ENCODE measurements around the gene PAGE4. TPM values are rescaled to one million over a fixed set of nuclear protein-coding genes. Genes with fewer than 3 reads are reported as not detected.

The PAGE4 gene
- total and polyA plus RNA-seq, 8 donors: 0.59 TPM; not detected in 7

- H3K36me3 ChIP-seq: no peaks in the 10 kb centered on the region
- ATAC-seq: no peak
- H3K27me3 ChIP-seq: no peaks in the 10 kb centered on the region
- no peak overlapping the region for H3K4me3 ChIP-seq
- no peaks in the 10 kb centered on the region for H3K9me3 ChIP-seq
- TF ChIP-seq, protein P1, sequence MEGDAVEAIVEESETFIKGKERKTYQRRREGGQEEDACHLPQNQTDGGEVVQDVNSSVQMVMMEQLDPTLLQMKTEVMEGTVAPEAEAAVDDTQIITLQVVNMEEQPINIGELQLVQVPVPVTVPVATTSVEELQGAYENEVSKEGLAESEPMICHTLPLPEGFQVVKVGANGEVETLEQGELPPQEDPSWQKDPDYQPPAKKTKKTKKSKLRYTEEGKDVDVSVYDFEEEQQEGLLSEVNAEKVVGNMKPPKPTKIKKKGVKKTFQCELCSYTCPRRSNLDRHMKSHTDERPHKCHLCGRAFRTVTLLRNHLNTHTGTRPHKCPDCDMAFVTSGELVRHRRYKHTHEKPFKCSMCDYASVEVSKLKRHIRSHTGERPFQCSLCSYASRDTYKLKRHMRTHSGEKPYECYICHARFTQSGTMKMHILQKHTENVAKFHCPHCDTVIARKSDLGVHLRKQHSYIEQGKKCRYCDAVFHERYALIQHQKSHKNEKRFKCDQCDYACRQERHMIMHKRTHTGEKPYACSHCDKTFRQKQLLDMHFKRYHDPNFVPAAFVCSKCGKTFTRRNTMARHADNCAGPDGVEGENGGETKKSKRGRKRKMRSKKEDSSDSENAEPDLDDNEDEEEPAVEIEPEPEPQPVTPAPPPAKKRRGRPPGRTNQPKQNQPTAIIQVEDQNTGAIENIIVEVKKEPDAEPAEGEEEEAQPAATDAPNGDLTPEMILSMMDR (IDR thresholded peaks at IDR 0.05): no peak
- no peaks in the 10 kb centered on the region for H3K4me1 ChIP-seq
- no peak for DNase-seq
- intact Hi-C loops (cut with DNase I): no loop called here
- H3K27ac ChIP-seq: no peak overlapping the region
These were observed 31.9 kb downstream of the PAGE4 start for GRCh38 chrX:49860867-49861535.

DNA sequence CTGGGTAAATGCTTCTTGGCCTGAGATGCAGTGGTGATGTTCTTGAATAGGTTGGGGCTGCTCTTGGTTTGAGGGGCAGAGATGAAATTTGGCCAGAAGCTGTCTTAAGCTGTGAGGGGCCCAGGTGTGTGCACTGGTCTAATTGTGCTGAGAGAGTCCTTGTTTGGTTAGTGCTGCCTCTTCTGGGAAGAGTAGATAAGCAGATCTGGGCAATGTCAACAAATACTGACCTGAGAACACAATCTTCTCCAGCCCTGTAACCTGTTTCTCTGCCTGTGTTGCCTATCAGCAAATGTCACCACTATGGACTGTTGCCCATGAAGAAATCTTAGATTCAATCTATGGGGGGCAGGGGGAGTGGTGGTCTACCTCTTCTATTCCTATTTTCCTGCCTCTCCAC lies 33.0 kb downstream of the PAGE4 start:
- TF ChIP-seq, protein P1 (IDR thresholded peaks at IDR 0.05): no peak
- intact Hi-C loops (cut with DNase I): no loop called here

DNA sequence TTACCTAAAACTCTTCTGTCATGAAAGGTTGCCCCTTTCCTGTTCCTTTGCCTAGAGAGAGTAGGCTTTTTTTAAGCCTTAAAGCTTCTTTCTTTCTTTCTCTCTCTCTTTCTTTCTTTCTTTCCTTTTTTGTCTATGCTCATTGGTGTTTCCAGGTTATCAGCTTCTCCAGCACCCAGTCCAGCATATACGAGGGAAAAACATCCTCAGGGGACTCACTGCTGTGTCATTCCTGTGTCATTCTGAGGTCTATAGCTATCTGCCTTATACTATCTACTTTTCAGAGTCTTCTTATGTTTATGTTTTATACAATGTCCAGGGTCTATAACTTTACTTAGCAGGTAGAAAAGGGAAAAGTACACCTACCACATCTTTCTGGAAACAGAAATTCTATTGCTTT lies 39.6 kb downstream of the PAGE4 start:
- H3K27me3 ChIP-seq: peaks cover 0 to 9% of the 10 kb centered on the region in 2 donors
- H3K9me3 ChIP-seq: no peaks in the 10 kb centered on the region
- no peak overlapping the region for H3K27ac ChIP-seq
- ATAC-seq (no peak), DNase-seq (no peak)
- no peaks in the 10 kb centered on the region for H3K4me1 ChIP-seq
- intact Hi-C loops (cut with DNase I): no loop called here
- no peaks in the 10 kb centered on the region for H3K36me3 ChIP-seq
- no peak overlapping the region for H3K4me3 ChIP-seq
- TF ChIP-seq, protein P1 (IDR thresholded peaks at IDR 0.05): no peak

More for the DNA sequence above, 33.0 kb downstream of the PAGE4 start:
- H3K27me3 ChIP-seq: no peaks in the 10 kb centered on the region
- H3K4me3 ChIP-seq: no peak overlapping the region
- no peaks in the 10 kb centered on the region for H3K9me3 ChIP-seq
- ATAC-seq (no peak), DNase-seq (no peak)
- no peak overlapping the region for H3K27ac ChIP-seq
- H3K36me3 ChIP-seq: no peaks in the 10 kb centered on the region
- H3K4me1 ChIP-seq: no peaks in the 10 kb centered on the region

GRCh38 chrX:49876750-49877149 lies 47.6 kb downstream of the PAGE4 start:
- Histone ChIP-seq H3K27me3 (peaks cover 0 to 4% of the 10 kb centered on the region in 2 donors), H3K4me1 (peaks cover 0 to 8% of the 10 kb centered on the region in 2 donors), H3K9me3 (no peaks in the 10 kb centered on the region), H3K27ac (no peak overlapping the region), H3K4me3 (no peak overlapping the region), H3K36me3 (no peaks in the 10 kb centered on the region)
- no peak for DNase-seq
- peak; percentile 13 for ATAC-seq
- intact Hi-C loops (cut with DNase I): no loop called here
- TF ChIP-seq, protein P1 (IDR thresholded peaks at IDR 0.05): peak; percentile 25 to 47

DNA sequence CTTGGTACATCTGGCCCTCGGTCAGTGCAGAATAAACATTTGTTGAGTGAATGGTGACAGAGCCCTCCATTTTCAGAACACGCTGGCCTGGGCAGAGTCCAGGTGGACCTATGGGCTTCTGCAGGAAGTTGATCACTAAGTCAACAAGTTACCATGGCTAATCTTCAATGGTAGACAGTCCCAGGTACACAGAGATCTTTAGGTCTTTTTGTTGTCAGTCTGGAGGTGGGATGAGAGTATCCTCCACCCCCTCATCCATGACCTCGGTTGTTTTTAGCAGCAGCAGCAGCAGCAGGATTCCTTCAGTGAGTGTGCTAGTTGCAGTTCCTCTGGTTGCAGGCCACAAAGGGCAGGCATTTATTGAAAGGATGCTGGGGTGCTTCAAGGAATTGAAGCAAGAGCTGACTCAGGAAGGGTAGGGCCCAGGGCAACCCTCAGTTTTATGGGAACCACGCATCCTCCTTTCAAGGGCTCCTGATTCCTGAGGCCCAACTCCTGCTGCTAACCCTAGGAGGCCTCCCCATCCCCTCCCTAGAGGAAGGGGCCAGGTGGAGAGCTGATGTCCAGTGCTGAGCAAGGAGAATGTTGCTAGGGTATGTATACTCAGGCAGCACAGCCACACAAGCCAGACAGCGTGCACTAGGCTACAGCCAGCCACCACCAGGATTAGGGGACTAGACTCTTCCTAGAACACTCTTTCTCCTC lies 48.4 kb downstream of the PAGE4 start:
- DNase-seq: no peak
- no peak for ATAC-seq
- H3K9me3 ChIP-seq: no peaks in the 10 kb centered on the region
- intact Hi-C loops (cut with DNase I): no loop called here
- TF ChIP-seq, protein P1 (IDR thresholded peaks at IDR 0.05): no peak
- no peaks in the 10 kb centered on the region for H3K36me3 ChIP-seq
- no peaks in the 10 kb centered on the region for H3K27me3 ChIP-seq
- H3K27ac ChIP-seq: no peak overlapping the region
- no peak overlapping the region for H3K4me3 ChIP-seq
- peaks cover 0 to 8% of the 10 kb centered on the region in 2 donors for H3K4me1 ChIP-seq

All from left lung (tissue), 10 donors.